Gastrocnemius medialis (tissue), 4 donors: Measurements from ENCODE around the gene PAPOLG. TPM values are rescaled to one million over a fixed set of nuclear protein-coding genes. Genes with fewer than 3 reads are reported as not detected.
A peak's percentile ranks its signal among the peaks of the same experiment; 100 is the strongest.

Experiments
- ATAC-seq, 2 donors: fragments of 150-250 bp; one replicate each; pipeline ENCODE4 v1.9.1; 2016
- DNase-seq, 2 donors: peaks; one replicate each; pipeline ENCODE4 v3.0.0-alpha.2; 2019
- H3K27ac ChIP-seq, 4 donors: fragments of 200-600 bp; sonication (generic); 1 replicate in 1 of 4; 2 replicates in 3 of 4; pipeline ENCODE4 v1.5.1; 2016 to 2018; ENCODE audit warnings: mild to moderate bottlenecking in 2 of 4, moderate library complexity in 1 of 4
- H3K27me3 ChIP-seq, 3 donors: fragments of 200-600 bp; sonication (generic) in 2 of 3; 1 replicate in 1 of 3; 2 replicates in 2 of 3; pipeline versions ENCODE4 v1.5.1 to v1.6.0; 2016 to 2019; ENCODE audit warnings: mild to moderate bottlenecking in 1 of 3, moderate library complexity in 1 of 3
- H3K36me3 ChIP-seq, 2 donors: fragments of 200-600 bp; sonication (generic) in 1 of 2; one replicate each; pipeline ENCODE4 v1.5.1; 2017 to 2018
- H3K4me1 ChIP-seq, 2 donors: fragments of 200-600 bp; sonication (generic) in 1 of 2; one replicate each; pipeline ENCODE4 v1.5.1; 2016 to 2017; ENCODE audit warnings: mild to moderate bottlenecking in 2 of 2
- H3K4me3 ChIP-seq, 4 donors: fragments of 200-600 bp; sonication (generic) in 3 of 4; 1 replicate in 1 of 4; 2 replicates in 3 of 4; pipeline ENCODE4 v1.5.1; 2016 to 2019; ENCODE audit warnings: mild to moderate bottlenecking in 2 of 4
- H3K9me3 ChIP-seq, 3 donors: fragments of 200-600 bp; sonication (generic) in 2 of 3; 1 replicate in 1 of 3; 2 replicates in 2 of 3; pipeline ENCODE4 v1.5.1; 2016 to 2019
- POLR2A ChIP-seq, 2 donors: fragments of 450-650 bp; IDR thresholded peaks; one replicate each; pipeline ENCODE4 v1.6.1; 2017; ENCODE audit warnings: antibody characterized with exemption in 2 of 2, mild to moderate bottlenecking in 2 of 2, moderate library complexity in 2 of 2
- in situ Hi-C, 4 donors: fragments of 200-750 bp; cut with MboI; loops; one replicate each; pipeline versions ENCODE4 v1.15.0 to v1.8.0; 2017; ENCODE audit warnings: low sequenced_read_pairs in 4 of 4
- intact Hi-C: fragments of 100-400 bp; cut with DNase I; formaldehyde crosslinking; loops from one replicate; pipeline ENCODE4 v1.15.1; 2023; ENCODE audit warnings: low total_unique reads
- total RNA-seq, 4 donors: library from RNA; depleted of rRNA; stranded (reverse); fragments of >200 nt; gene quantifications; one replicate each; pipeline versions ENCODE4 v1.1.0 to v1.2.3, GENCODE V29; 2016
- TF ChIP-seq, protein P1 (sequence below), 5 experiments: fragments of 450-650 bp in 3 of 5; fragments of 200-600 bp in 2 of 5; sonication (generic) in 2 of 5; IDR thresholded peaks in 4 of 5; conservative IDR thresholded peaks in 1 of 5; 1 replicate in 4 of 5; 2 replicates in 1 of 5; pipeline ENCODE4 v1.5.1; 2016 to 2019; ENCODE audit warnings: antibody characterized with exemption in 5 of 5, mild to moderate bottlenecking in 3 of 5, moderate library complexity in 3 of 5

Gene PAPOLG
- total RNA-seq, result 10 to 100 TPM in 2 of 4 donors, 1 to 10 TPM in 2; 8.4 to 13.6 (median 9.6) TPM

DNA sequence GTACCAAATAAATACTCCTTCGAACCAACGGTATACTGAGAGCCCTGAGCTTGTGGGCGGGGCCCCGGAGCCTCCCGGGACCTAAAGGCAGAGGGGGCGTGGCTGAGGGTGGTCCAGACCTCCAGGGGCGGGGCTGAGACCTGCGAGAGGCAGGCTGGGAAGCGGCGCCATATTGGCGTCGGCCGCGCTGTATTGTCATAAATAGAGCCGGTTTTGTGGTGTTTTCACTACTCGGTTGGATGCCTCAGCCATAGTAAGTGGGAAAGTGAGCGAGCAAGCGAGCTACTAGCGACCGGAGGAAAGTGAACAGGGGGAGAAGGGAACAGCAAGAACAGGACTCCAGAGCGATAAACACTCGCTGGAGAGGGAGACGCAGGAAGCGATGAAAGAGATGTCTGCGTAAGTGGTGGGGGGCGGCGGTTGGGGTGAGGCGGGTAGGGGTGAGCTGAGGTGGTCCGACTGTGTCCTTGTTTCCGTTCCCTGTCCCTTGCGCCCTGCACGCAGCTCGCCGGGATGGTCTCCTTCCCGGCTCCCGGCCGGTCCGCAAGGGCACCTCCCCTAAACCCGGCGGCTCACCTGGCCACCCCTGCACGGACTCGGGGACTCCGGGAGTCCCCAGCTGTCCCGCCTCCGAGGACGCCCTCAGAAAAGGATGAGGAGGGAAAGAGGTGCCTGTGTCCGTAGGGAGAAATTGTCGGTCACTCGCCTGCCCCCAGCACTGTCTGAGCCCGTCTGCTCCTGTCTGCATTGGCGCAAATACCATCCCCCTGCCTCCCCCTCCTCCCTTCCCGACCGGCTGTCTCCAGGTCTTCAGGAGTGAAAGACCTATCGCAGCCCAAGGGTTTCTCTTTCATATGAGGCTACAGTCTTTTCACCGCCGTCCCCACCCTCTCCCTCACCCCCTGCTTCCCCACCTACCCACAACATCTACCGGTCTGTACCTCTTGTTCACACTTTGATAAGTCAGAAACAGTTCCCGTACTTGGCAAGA lies at the start of gene PAPOLG:
PAPOLG (plus strand) TSS at position 172 of the 991 bp plus-strand sequence; CDS start at position 383, 211 bp downstream.
- intact Hi-C loops (loop anchor here (1.0 to 5.0 kb wide), 2 partner anchors 125 to 1131 kb away; partner anchors contain the start of genes CCT4 and REL), in situ Hi-C loops (loop anchor here in 1 of 4 donors (25.0 kb wide), 1 partner anchor 1131 kb away; the partner anchor contains the start of gene CCT4)
- peak; percentile 61 to 73 for TF ChIP-seq POLR2A (IDR thresholded peaks at IDR 0.05)
- TF ChIP-seq, protein P1, sequence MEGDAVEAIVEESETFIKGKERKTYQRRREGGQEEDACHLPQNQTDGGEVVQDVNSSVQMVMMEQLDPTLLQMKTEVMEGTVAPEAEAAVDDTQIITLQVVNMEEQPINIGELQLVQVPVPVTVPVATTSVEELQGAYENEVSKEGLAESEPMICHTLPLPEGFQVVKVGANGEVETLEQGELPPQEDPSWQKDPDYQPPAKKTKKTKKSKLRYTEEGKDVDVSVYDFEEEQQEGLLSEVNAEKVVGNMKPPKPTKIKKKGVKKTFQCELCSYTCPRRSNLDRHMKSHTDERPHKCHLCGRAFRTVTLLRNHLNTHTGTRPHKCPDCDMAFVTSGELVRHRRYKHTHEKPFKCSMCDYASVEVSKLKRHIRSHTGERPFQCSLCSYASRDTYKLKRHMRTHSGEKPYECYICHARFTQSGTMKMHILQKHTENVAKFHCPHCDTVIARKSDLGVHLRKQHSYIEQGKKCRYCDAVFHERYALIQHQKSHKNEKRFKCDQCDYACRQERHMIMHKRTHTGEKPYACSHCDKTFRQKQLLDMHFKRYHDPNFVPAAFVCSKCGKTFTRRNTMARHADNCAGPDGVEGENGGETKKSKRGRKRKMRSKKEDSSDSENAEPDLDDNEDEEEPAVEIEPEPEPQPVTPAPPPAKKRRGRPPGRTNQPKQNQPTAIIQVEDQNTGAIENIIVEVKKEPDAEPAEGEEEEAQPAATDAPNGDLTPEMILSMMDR (IDR thresholded peaks at IDR 0.05 in 4 of 5, conservative IDR thresholded peaks at IDR 0.05 in 1 of 5), result no peak
- Histone ChIP-seq H3K27ac (peak within 1 kb of the TSS; percentile 91 to 99 (median 94)), H3K4me1 (peaks cover 10 to 14% of the 10 kb centered on the region in 2 donors), H3K36me3 (peaks cover 2 to 17% of the 10 kb centered on the region in 2 donors), H3K9me3 (no peaks in the 10 kb centered on the region), H3K27me3 (no peaks in the 10 kb centered on the region), H3K4me3 (peak within 1 kb of the TSS; percentile 75 to 100 (median 84))
- DNase-seq (peak; percentile 92), ATAC-seq (peak; percentile 96 to 97)

DNA sequence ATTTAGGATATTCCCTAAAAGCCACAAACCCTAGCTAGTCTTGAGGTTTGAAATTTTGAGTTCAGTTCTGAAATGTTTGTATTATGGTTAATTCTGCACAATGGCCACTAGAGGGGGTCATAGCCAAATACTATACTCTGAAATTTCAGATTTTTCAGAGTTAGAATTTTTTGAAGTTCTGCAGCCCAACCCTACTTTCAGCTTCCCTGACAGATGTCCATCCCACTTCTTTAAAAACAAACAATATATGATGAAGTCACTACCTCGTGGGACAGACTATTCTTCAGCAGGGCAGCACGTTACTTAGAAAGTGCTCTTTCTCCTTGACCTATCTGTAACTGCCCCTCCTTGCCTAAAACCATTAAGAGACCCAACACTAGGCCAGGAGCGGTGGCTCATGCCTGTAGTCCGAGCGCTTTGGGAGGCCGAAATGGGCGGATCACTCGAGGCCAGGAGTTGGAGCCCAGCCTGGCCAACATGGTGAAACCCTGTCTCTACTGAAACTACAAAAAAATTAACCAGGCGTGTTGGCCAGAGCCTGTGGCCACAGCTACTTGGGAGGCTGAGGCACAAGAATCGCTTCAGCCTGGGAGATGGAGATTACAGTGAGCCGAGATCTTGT lies 48.2 kb upstream of the PAPOLG start:
- Histone ChIP-seq H3K27ac (no peak overlapping the region), H3K9me3 (no peaks in the 10 kb centered on the region), H3K4me1 (no peaks in the 10 kb centered on the region), H3K4me3 (no peak overlapping the region), H3K36me3 (no peaks in the 10 kb centered on the region), H3K27me3 (no peaks in the 10 kb centered on the region)
- intact Hi-C loops (loop anchor here (1.0 kb wide), 1 partner anchor 290 kb away; no protein-coding TSS in a partner anchor), in situ Hi-C loops (loop anchor here (5.0 to 10.0 kb wide), 3 partner anchors 287 to 294 kb away; no protein-coding TSS in a partner anchor)
- peak; percentile 36 to 41 for ATAC-seq
- TF ChIP-seq POLR2A (IDR thresholded peaks at IDR 0.05), result no peak
- TF ChIP-seq, protein P1 (IDR thresholded peaks at IDR 0.05 in 4 of 5, conservative IDR thresholded peaks at IDR 0.05 in 1 of 5), result peak; percentile 52 to 71 (median 61)
- no peak for DNase-seq

DNA sequence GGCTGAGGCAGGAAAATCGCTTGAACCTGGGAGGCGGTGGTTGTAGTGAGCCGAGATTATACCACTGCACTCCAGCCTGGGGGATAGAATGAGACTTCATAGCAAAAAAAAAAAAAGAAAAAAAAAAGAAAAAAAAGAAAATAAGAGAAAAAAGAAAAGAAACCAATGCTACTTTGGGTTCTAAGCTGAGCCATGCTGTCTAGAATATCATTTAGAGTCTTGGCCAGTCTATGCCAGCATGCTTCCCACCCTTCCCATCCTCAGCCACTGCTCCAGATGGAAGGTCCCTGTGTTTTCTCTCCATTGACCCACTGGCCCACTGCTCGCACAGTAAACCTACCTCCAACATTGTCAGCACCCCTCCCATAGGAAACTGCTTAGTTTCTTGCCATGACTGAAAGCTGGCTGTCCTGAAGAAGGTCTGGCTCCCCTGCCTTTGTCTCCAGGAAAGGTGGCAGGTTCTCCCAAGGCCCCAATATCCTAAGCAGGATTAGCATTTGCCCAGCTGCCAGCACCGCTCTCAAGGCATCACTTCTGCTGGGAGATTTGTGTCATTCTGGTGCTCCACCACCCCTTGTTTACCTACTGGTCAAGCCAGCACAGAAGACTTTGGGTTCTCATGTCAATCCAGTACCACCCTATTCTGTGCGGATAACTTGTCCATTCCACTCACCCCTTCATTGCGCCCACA lies 47.3 kb upstream of the PAPOLG start:
- no peak for TF ChIP-seq POLR2A (IDR thresholded peaks at IDR 0.05)
- TF ChIP-seq, protein P1 (IDR thresholded peaks at IDR 0.05 in 4 of 5, conservative IDR thresholded peaks at IDR 0.05 in 1 of 5), result no peak
- Histone ChIP-seq H3K36me3 (no peaks in the 10 kb centered on the region), H3K27ac (no peak overlapping the region), H3K4me3 (no peak overlapping the region), H3K9me3 (no peaks in the 10 kb centered on the region), H3K27me3 (no peaks in the 10 kb centered on the region), H3K4me1 (no peaks in the 10 kb centered on the region)
- in situ Hi-C loops, result loop anchor here (5.0 to 10.0 kb wide), 3 partner anchors 286 to 294 kb away; no protein-coding TSS in a partner anchor
- DNase-seq (no peak), ATAC-seq (no peak)
- intact Hi-C loops, result no loop called here

DNA sequence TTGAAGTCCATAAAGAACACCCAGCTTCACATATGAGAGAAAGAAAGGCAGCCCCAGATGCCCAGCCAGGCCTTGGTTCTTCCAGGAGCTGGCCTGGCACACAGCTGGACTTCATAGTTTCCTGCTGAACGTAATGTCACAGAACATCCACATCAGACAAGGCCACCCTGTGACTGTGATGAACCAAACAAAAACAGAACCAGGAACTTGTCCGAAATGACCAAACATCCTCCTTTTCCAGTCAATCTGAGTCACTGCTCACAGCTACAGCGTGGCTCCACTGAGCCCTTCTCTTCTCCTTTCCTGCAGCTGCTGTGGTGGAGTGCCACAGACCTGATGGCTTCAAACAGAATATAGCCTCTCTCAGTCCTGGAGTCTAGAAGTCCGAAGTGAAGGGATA lies 45.4 kb upstream of the PAPOLG start:
- in situ Hi-C loops, result no loop called here
- DNase-seq (peak in 1 of 2 donors; percentile 21), ATAC-seq (no peak)
- TF ChIP-seq, protein P1 (IDR thresholded peaks at IDR 0.05 in 4 of 5, conservative IDR thresholded peaks at IDR 0.05 in 1 of 5), result no peak
- TF ChIP-seq POLR2A (IDR thresholded peaks at IDR 0.05), result peak; percentile 10 to 24
- Histone ChIP-seq H3K27ac (no peak overlapping the region), H3K4me3 (no peak overlapping the region), H3K4me1 (no peaks in the 10 kb centered on the region), H3K9me3 (no peaks in the 10 kb centered on the region), H3K36me3 (no peaks in the 10 kb centered on the region), H3K27me3 (no peaks in the 10 kb centered on the region)
- intact Hi-C loops, result no loop called here
